Measurements from ENCODE around the gene CRTC1. TPM values are rescaled to one million over a fixed set of nuclear protein-coding genes. Genes with fewer than 3 reads are reported as not detected.

The CRTC1 gene
- total and polyA plus RNA-seq, 2 of the 13 experiments (the other 11 are each of a cell fraction or from before 2014, with no cell fraction given), result 2.0 to 2.7 TPM

GRCh38 chr19:18781885-18782527 is 98.5 kb downstream of the CRTC1 start (continued):
- TF ChIP-seq LRRFIP1 (CRISPR knock-in tag; conservative IDR thresholded peaks at IDR 0.05) (no peak), ZBTB8A (CRISPR knock-in tag; IDR thresholded peaks at IDR 0.05; ENCODE audit: borderline replicate concordance, low read depth) (no peak), SNAPC2 (CRISPR knock-in tag; IDR thresholded peaks at IDR 0.05) (no peak), NFE2L1 (CRISPR knock-in tag; IDR thresholded peaks at IDR 0.05; ENCODE audit: borderline replicate concordance) (no peak), ZNF713 (CRISPR knock-in tag; IDR thresholded peaks at IDR 0.05) (no peak), RBAK (CRISPR knock-in tag; IDR thresholded peaks at IDR 0.05) (no peak), ZNF75D (CRISPR knock-in tag; IDR thresholded peaks at IDR 0.05; ENCODE audit: borderline replicate concordance) (no peak), ZFP36L2 (CRISPR knock-in tag; IDR thresholded peaks at IDR 0.05) (no peak), ZNF331 (CRISPR knock-in tag; IDR thresholded peaks at IDR 0.05) (peak; percentile 52; the same call in 1 of the 2 replicates), PRDM15 (CRISPR knock-in tag; IDR thresholded peaks at IDR 0.05) (no peak), ZFX (CRISPR knock-in tag; IDR thresholded peaks at IDR 0.05; ENCODE audit: low read depth) (no peak), ELF1 (CRISPR knock-in tag; IDR thresholded peaks at IDR 0.05) (no peak), PATZ1 (CRISPR knock-in tag; IDR thresholded peaks at IDR 0.05) (peak; percentile 76; the same call in 1 of the 2 replicates)
- TF ChIP-seq, protein P1, sequence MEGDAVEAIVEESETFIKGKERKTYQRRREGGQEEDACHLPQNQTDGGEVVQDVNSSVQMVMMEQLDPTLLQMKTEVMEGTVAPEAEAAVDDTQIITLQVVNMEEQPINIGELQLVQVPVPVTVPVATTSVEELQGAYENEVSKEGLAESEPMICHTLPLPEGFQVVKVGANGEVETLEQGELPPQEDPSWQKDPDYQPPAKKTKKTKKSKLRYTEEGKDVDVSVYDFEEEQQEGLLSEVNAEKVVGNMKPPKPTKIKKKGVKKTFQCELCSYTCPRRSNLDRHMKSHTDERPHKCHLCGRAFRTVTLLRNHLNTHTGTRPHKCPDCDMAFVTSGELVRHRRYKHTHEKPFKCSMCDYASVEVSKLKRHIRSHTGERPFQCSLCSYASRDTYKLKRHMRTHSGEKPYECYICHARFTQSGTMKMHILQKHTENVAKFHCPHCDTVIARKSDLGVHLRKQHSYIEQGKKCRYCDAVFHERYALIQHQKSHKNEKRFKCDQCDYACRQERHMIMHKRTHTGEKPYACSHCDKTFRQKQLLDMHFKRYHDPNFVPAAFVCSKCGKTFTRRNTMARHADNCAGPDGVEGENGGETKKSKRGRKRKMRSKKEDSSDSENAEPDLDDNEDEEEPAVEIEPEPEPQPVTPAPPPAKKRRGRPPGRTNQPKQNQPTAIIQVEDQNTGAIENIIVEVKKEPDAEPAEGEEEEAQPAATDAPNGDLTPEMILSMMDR (CRISPR knock-in tag; IDR thresholded peaks at IDR 0.05), result peak; percentile 33
- TF ChIP-seq, protein P2, sequence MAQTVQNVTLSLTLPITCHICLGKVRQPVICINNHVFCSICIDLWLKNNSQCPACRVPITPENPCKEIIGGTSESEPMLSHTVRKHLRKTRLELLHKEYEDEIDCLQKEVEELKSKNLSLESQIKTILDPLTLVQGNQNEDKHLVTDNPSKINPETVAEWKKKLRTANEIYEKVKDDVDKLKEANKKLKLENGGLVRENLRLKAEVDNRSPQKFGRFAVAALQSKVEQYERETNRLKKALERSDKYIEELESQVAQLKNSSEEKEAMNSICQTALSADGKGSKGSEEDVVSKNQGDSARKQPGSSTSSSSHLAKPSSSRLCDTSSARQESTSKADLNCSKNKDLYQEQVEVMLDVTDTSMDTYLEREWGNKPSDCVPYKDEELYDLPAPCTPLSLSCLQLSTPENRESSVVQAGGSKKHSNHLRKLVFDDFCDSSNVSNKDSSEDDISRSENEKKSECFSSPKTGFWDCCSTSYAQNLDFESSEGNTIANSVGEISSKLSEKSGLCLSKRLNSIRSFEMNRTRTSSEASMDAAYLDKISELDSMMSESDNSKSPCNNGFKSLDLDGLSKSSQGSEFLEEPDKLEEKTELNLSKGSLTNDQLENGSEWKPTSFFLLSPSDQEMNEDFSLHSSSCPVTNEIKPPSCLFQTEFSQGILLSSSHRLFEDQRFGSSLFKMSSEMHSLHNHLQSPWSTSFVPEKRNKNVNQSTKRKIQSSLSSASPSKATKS (CRISPR knock-in tag; IDR thresholded peaks at IDR 0.05), result no peak

All from HepG2 (cell line).